G401.6 (cell line): ENCODE measurements around the gene PLTP.
A peak's percentile ranks its signal among the peaks of the same experiment; 100 is the strongest.
"Not testable (repeated sequence)": the region's sequence is repeated elsewhere in the genome, so short reads cannot be mapped to it uniquely, and the experiment has no call there.

Source experiments
- FAIRE-seq: peaks from 2 replicates; lab custom pipeline; 2012; peaks lifted over from hg19 to GRCh38; lab: Jason Lieb, UNC

The PLTP gene

GRCh38 chr20:45944151-45944964 is 32.4 kb upstream of the PLTP start:
- FAIRE-seq: no peak

- no peak for FAIRE-seq
Measured at GRCh38 chr20:45943613-45944012, 31.7 kb upstream of the PLTP start.

GRCh38 chr20:45940469-45940868 is 28.5 kb upstream of the PLTP start:
- no peak for FAIRE-seq

- no peak for FAIRE-seq
Measured at GRCh38 chr20:45940053-45940452, 28.1 kb upstream of the PLTP start.

- no peak for FAIRE-seq
Measured at GRCh38 chr20:45938727-45939438, 26.9 kb upstream of the PLTP start.

GRCh38 chr20:45937765-45938164 is 25.8 kb upstream of the PLTP start:
- FAIRE-seq: no peak

- FAIRE-seq: no peak
Measured at GRCh38 chr20:45935416-45936046, 23.6 kb upstream of the PLTP start.

- FAIRE-seq: peak; percentile 13
Measured at GRCh38 chr20:45934586-45935415, 22.8 kb upstream of the PLTP start, which contains the start of gene PCIF1. Gene PCIF1 (plus strand): TSS chr20:45934683. CDS start chr20:45939000, 4,317 bp downstream.

GRCh38 chr20:45934046-45934585 is 22.2 kb upstream of the PLTP start:
- FAIRE-seq: no peak

- no peak for FAIRE-seq
Measured at GRCh38 chr20:45933266-45934045, 21.5 kb upstream of the PLTP start.

- FAIRE-seq: not testable (repeated sequence)
Measured at GRCh38 chr20:45931680-45932079, 19.7 kb upstream of the PLTP start.

- no peak for FAIRE-seq
Measured at GRCh38 chr20:45927071-45927878, 15.3 kb upstream of the PLTP start.

GRCh38 chr20:45926731-45927070 is 14.7 kb upstream of the PLTP start:
- no peak for FAIRE-seq

- FAIRE-seq: no peak
Measured at GRCh38 chr20:45925821-45926506, 14.0 kb upstream of the PLTP start.

GRCh38 chr20:45924391-45925261 is 12.7 kb upstream of the PLTP start:
- no peak for FAIRE-seq

GRCh38 chr20:45921337-45922189 is 9.6 kb upstream of the PLTP start:
- no peak for FAIRE-seq

- FAIRE-seq: no peak
Measured at GRCh38 chr20:45920462-45921336, 8.7 kb upstream of the PLTP start.
